Astrocyte (in vitro differentiated cells and primary cell): ENCODE measurements around the gene LBR. TPM values are rescaled to one million over a fixed set of nuclear protein-coding genes. Genes with fewer than 3 reads are reported as not detected.
"Not testable (repeated sequence)": the region's sequence is repeated elsewhere in the genome, so short reads cannot be mapped to it uniquely, and the experiment has no call there.

Experiments used
- DNase-seq: peaks from one replicate; pipeline ENCODE4 v3.0.0-alpha.2; 2010; ENCODE audit warnings: low read depth
- FAIRE-seq: peaks from 2 replicates; lab custom pipeline; 2011; peaks lifted over from hg19 to GRCh38; lab: Jason Lieb, UNC
- H2AFZ ChIP-seq: 2 replicates; pipeline ENCODE4 v1.6.0; 2012; ENCODE audit warnings: low read depth, low read length, inconsistent platforms
- H3K27ac ChIP-seq: 2 replicates; pipeline ENCODE4 v1.5.1; 2011; ENCODE audit warnings: low read depth, low read length, inconsistent platforms
- H3K27me3 ChIP-seq: 2 replicates; pipeline ENCODE4 v1.6.0; 2011; ENCODE audit warnings: low read length, inconsistent platforms; ENCODE audit not compliant: insufficient read depth
- H3K36me3 ChIP-seq: 2 replicates; pipeline ENCODE4 v1.5.1; 2011; ENCODE audit warnings: low read length, inconsistent platforms; ENCODE audit not compliant: insufficient read depth
- H3K4me1 ChIP-seq: 2 replicates; pipeline ENCODE4 v1.5.1; 2011; ENCODE audit warnings: low read length, inconsistent platforms; ENCODE audit not compliant: insufficient read depth
- H3K4me2 ChIP-seq: 2 replicates; pipeline ENCODE4 v1.6.0; 2012; ENCODE audit warnings: low read length, inconsistent platforms
- H3K4me3 ChIP-seq: 2 replicates; pipeline ENCODE4 v1.5.1; 2011; ENCODE audit warnings: low read depth, mild to moderate bottlenecking, low read length, inconsistent platforms; ENCODE audit not compliant: insufficient read depth
- H3K79me2 ChIP-seq: 2 replicates; pipeline ENCODE4 v1.6.0; 2012; ENCODE audit warnings: mild to moderate bottlenecking, low read length, inconsistent platforms; ENCODE audit not compliant: insufficient read depth
- H3K9ac ChIP-seq: 2 replicates; pipeline ENCODE4 v1.6.0; 2012; ENCODE audit warnings: mild to moderate bottlenecking, low read length, inconsistent platforms
- H3K9me3 ChIP-seq: 2 replicates; pipeline ENCODE4 v1.5.1; 2012; ENCODE audit warnings: low read depth, mild to moderate bottlenecking, low read length, inconsistent platforms; ENCODE audit not compliant: insufficient read depth
- H4K20me1 ChIP-seq: 2 replicates; pipeline ENCODE4 v1.6.0; 2012; ENCODE audit warnings: low read length, inconsistent platforms; ENCODE audit not compliant: insufficient read depth
- H3K27ac Mint-ChIP-seq: one replicate; pipeline ENCODE4 v1.8.0; 2021; ENCODE audit warnings: mild to moderate bottlenecking, mixed read lengths; ENCODE audit not compliant: unreplicated experiment
- H3K27me3 Mint-ChIP-seq: one replicate; pipeline ENCODE4 v1.8.0; 2021; ENCODE audit warnings: low read depth, mixed read lengths; ENCODE audit not compliant: unreplicated experiment
- H3K36me3 Mint-ChIP-seq: one replicate; pipeline ENCODE4 v1.8.0; 2021; ENCODE audit warnings: low read depth, mixed read lengths; ENCODE audit not compliant: unreplicated experiment
- H3K4me1 Mint-ChIP-seq: one replicate; pipeline ENCODE4 v1.8.0; 2021; ENCODE audit warnings: low read depth, mixed read lengths; ENCODE audit not compliant: unreplicated experiment
- H3K4me3 Mint-ChIP-seq: one replicate; pipeline ENCODE4 v1.8.0; 2021; ENCODE audit warnings: mild to moderate bottlenecking, moderate library complexity, mixed read lengths; ENCODE audit not compliant: unreplicated experiment
- H3K9me3 Mint-ChIP-seq: one replicate; pipeline ENCODE4 v1.8.0; 2021; ENCODE audit warnings: mild to moderate bottlenecking, mixed read lengths; ENCODE audit not compliant: unreplicated experiment
- CTCF ChIP-seq: IDR thresholded peaks from 2 replicates; pipeline ENCODE4 v1.5.1; 2011; ENCODE audit warnings: low read depth, mild to moderate bottlenecking, inconsistent platforms, low read length, moderate library complexity; ENCODE audit not compliant: insufficient read depth
- EZH2 ChIP-seq: IDR thresholded peaks from 2 replicates; pipeline ENCODE4 v1.6.1; 2012; ENCODE audit warnings: mild to moderate bottlenecking, low read length, inconsistent platforms; ENCODE audit not compliant: insufficient read depth
- total RNA-seq: library from RNA; stranded (reverse); gene quantifications from 2 replicates; pipeline ENCODE4 v1.2.1, GENCODE V29; 2021

The LBR gene
- total RNA-seq, 1 donor from 2014 or later = 42.6 TPM

GRCh38 chr1:225474439-225474985, 46.7 kb upstream of the LBR start:
- Histone ChIP-seq H3K4me1 (peaks cover 2% of the 10 kb centered on the region), H3K9ac (no peak overlapping the region), H4K20me1 (no peaks in the 10 kb centered on the region), H2AFZ (no peak overlapping the region), H3K27me3 (no peaks in the 10 kb centered on the region), H3K79me2 (no peaks in the 10 kb centered on the region), H3K4me2 (peak overlapping the region; percentile 49), H3K27ac (no peak overlapping the region), H3K4me3 (no peak overlapping the region), H3K9me3 (no peaks in the 10 kb centered on the region), H3K36me3 (no peaks in the 10 kb centered on the region)
- Mint-ChIP-seq H3K4me3 (peak overlapping the region; percentile 54), H3K4me1 (peaks cover 14% of the 10 kb centered on the region), H3K36me3 (peaks cover 5% of the 10 kb centered on the region), H3K27ac (peak overlapping the region; percentile 66), H3K9me3 (no peaks in the 10 kb centered on the region), H3K27me3 (no peaks in the 10 kb centered on the region)
- no peak for TF ChIP-seq CTCF
- no peak for TF ChIP-seq EZH2
- no peak for FAIRE-seq
- no peak for DNase-seq

GRCh38 chr1:225473676-225474438, 46.0 kb upstream of the LBR start:
- H3K4me1 ChIP-seq, H3K4me3 ChIP-seq, H3K27ac ChIP-seq, H3K36me3 Mint-ChIP-seq, FAIRE-seq, H3K9ac ChIP-seq, H2AFZ ChIP-seq, H3K27me3 Mint-ChIP-seq, DNase-seq, H3K9me3 ChIP-seq, H3K27ac Mint-ChIP-seq, H3K4me2 ChIP-seq, H3K9me3 Mint-ChIP-seq, H4K20me1 ChIP-seq, H3K79me2 ChIP-seq, H3K27me3 ChIP-seq, H3K36me3 ChIP-seq, H3K4me3 Mint-ChIP-seq: not testable (repeated sequence)
- H3K4me1 Mint-ChIP-seq = peaks cover 14% of the 10 kb centered on the region

GRCh38 chr1:225473266-225473665, 45.4 kb upstream of the LBR start:
- H3K9me3 ChIP-seq, H4K20me1 ChIP-seq, H3K27me3 Mint-ChIP-seq, H3K27ac ChIP-seq, H3K27me3 ChIP-seq, H3K9me3 Mint-ChIP-seq, H3K36me3 Mint-ChIP-seq, H2AFZ ChIP-seq, H3K27ac Mint-ChIP-seq, H3K4me3 ChIP-seq, H3K79me2 ChIP-seq, H3K4me2 ChIP-seq, H3K4me3 Mint-ChIP-seq, H3K4me1 ChIP-seq, DNase-seq, H3K36me3 ChIP-seq, FAIRE-seq, H3K9ac ChIP-seq: not testable (repeated sequence)
- H3K4me1 Mint-ChIP-seq = peaks cover 14% of the 10 kb centered on the region
